ENCODE results near the gene SGF29.
"Not testable (repeated sequence)": the region's sequence is repeated elsewhere in the genome, so short reads cannot be mapped to it uniquely, and the experiment has no call there.

Gene SGF29

DNA sequence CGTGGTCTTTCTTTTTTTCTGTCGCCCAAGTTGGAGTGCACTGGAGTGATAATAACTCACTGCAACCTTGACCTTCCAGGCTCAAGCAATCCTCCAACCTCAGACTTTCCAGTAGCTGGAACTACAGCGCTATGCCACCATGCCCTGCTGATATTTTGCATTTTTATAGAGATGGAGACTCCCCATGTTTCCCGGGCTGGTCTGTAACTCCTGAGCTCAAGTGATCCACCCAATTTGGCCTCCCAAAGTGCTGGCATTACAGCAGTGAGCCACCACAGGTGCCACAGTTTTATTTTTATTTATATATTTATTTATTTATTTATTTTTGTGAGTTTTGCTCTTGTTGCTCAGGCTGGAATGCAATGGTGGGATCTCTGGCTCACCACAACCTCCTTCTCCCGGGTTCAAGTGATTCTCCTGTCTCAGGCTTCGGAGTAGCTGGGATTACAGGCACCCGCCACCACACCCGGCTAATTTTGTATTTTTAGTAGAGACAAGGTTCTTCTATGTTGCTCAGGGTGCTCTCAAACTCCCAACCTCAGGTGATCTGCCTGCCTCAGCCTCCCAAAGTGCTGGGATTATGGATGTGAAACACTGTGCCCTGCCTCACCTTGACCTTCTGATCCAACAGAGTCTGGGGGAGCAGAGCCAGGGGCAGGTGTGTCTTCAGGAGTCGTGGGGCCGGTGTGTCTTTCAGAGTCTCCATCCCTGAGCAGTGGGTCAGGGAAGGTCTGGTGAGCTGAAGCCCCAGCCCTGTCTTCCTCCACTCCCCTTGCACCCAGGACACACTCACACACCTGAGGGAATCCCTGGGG is 54.2 kb downstream of the SGF29 start:
- H3K9me3 Mint-ChIP-seq, H3K27me3 Mint-ChIP-seq, H3K36me3 Mint-ChIP-seq, H3K4me3 Mint-ChIP-seq, H3K27ac Mint-ChIP-seq: not testable (repeated sequence)
- peaks cover 11% of the 10 kb centered on the region for H3K4me1 Mint-ChIP-seq

GRCh38 chr16:28608496-28608808 is 54.7 kb downstream of the SGF29 start:
- H3K27ac Mint-ChIP-seq, H3K27me3 Mint-ChIP-seq, H3K36me3 Mint-ChIP-seq, H3K9me3 Mint-ChIP-seq, H3K4me3 Mint-ChIP-seq: not testable (repeated sequence)
- peaks cover 11% of the 10 kb centered on the region for H3K4me1 Mint-ChIP-seq

- not testable (repeated sequence) for H3K9me3 Mint-ChIP-seq, H3K27me3 Mint-ChIP-seq, H3K36me3 Mint-ChIP-seq, H3K27ac Mint-ChIP-seq, H3K4me3 Mint-ChIP-seq
- H3K4me1 Mint-ChIP-seq = peaks cover 11% of the 10 kb centered on the region
Observed at GRCh38 chr16:28608867-28609596, 55.3 kb downstream of the SGF29 start.

DNA sequence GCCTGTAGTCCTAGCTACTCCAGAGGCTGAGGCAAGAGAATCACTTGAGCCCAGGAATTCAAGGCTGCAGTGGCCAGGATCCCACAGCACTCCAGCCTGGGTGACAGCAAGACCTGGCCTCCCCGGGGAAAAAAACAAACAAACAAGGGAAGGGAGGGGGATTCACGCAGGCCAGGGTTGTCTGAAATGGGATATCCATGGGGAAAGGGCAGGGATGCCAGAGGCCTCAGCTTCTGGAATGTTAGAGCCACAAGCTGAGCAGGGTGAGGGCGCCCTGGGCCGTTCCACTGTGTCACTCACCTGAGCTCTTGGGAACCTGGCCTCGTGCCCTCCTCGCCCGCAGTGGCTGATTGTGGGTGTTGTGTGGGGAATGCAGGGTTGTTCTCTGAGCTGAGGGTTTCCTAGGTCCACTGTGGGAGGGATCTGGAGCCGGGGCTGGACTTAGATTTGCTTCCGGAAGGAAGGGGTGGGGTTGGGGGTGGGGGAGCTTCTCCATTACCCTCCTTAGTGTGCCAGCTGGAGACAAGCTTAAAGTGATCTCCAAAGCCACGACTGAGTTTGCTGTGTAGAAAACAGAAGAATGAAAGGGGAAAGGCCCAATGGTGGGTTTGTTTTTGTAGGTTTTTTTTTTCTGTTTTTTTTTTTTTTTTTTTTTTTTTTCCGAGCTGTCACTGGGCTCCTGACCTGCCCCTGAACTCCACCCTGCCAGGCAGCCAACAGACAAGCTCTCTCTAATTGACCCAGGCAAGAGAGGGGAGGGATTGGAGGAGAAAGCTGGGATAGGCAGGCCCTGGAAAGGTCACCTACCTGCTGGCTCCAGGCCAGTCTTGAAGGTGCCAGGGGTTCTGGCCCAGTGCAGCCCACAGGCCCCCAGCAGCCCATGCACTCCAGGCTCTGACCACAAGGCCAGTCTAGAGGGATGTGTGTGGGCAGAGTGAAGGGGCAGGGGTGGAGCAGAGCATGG is 56.2 kb downstream of the SGF29 start, which contains the start of gene SULT1A1:
Gene SULT1A1, minus strand, starts transcription at position 414 of the 964 bp plus-strand sequence. CDS start 1,189 bp downstream, outside the sequence.
- Mint-ChIP-seq H3K4me3 (no peak within 1 kb of the TSS), H3K27me3 (no peaks in the 10 kb centered on the region), H3K4me1 (peaks cover 11% of the 10 kb centered on the region), H3K36me3 (no peaks in the 10 kb centered on the region), H3K9me3 (no peaks in the 10 kb centered on the region), H3K27ac (no peak within 1 kb of the TSS)

DNA sequence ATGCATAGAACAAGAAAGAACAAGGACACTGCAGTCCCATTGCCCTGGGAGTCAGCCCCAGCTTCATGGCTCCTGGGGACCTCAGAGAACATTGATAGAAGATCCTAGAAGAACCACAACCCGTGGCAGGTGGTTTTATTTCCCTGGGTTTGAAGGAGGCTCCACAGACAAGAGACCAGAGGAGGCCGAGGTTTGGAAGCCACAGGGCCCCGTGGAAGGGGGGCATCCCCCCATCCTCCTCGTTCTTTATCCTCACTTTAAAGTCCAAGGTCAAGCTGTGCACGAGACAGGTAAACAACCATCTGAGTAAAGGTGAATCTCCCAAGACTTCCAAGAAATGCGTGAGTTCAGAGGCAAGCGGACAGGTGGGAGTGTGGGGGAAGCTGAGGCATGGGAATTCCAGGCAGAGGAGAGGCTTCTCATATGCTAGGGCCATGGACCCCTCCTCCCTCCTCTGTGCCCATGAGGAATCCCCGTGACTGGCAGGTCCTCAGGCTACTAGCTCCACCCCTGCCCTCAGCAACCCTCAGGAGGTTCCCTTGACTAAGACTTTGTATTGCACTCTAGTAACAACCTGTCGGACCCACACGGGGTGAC is 57.0 kb downstream of the SGF29 start:
- H3K9me3 Mint-ChIP-seq = no peaks in the 10 kb centered on the region
- no peaks in the 10 kb centered on the region for H3K27me3 Mint-ChIP-seq
- H3K4me1 Mint-ChIP-seq = peaks cover 11% of the 10 kb centered on the region
- no peak overlapping the region for H3K4me3 Mint-ChIP-seq
- peaks cover 2% of the 10 kb centered on the region for H3K36me3 Mint-ChIP-seq
- no peak overlapping the region for H3K27ac Mint-ChIP-seq

- H3K27me3 Mint-ChIP-seq, H3K4me3 Mint-ChIP-seq, H3K36me3 Mint-ChIP-seq, H3K27ac Mint-ChIP-seq, H3K9me3 Mint-ChIP-seq: not testable (repeated sequence)
- H3K4me1 Mint-ChIP-seq = peaks cover 11% of the 10 kb centered on the region
Observed at GRCh38 chr16:28612359-28613280, 58.9 kb downstream of the SGF29 start.

DNA sequence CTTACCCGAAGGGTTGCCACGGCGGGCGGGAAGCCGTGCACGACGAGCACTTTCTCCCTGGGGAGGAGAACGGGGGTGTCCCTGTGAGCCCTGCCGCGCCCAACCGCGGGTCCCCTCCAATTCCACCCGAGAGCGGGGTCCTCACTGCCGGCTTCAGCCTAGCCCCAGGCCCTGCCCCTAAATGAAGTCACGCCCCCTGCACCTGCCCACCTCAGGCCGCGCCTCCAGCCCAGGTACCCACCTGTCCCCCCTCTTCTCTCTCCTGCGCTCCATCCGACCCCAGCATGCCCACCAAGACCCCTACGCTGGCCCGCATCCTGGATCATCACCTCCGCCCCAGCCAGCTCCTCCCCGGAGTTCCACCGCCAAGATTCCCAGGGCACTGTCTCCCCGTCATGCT is 60.2 kb downstream of the SGF29 start:
- not testable (repeated sequence) for H3K27me3 Mint-ChIP-seq, H3K27ac Mint-ChIP-seq, H3K4me3 Mint-ChIP-seq, H3K9me3 Mint-ChIP-seq, H3K36me3 Mint-ChIP-seq
- H3K4me1 Mint-ChIP-seq = peaks cover 11% of the 10 kb centered on the region

GRCh38 chr16:28614561-28614960 is 60.8 kb downstream of the SGF29 start:
- H3K4me1 Mint-ChIP-seq = peaks cover 11% of the 10 kb centered on the region
- not testable (repeated sequence) for H3K27ac Mint-ChIP-seq, H3K4me3 Mint-ChIP-seq, H3K36me3 Mint-ChIP-seq, H3K27me3 Mint-ChIP-seq, H3K9me3 Mint-ChIP-seq

DNA sequence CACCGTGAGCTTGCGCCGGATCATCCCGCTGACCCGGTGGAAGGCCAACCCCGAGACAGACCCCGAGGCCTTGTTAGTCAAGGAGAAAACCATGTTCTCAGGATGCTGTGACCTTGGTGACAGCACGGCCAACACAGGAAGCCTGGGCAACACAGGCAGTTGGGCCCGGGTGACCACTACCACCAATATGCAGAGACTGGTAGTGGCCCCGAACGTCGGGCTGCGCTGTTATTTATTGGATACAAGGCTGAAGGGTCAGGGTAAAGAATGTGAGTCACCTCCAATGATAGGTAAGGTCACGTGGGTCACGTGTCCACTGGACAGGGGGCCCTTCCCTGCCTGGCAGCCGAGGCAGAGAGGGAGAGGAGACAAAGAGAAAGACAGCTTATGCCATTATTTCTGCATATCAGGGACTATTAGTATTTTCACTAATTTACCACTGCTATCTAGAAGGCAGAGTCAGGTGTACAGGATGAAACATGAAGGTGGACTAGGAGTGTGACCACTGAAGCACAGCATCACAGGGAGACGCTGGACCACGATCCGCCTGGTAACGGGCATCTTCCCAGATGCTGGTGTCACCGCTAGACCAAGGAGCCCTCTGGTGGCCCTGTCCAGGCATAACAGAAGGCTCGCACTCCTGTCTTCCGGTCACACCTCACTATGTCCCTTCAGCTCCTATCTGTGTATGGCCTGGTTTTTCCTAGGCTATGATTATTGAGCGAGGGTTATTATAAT is 61.9 kb downstream of the SGF29 start:
- not testable (repeated sequence) for H3K36me3 Mint-ChIP-seq, H3K4me3 Mint-ChIP-seq, H3K27me3 Mint-ChIP-seq, H3K9me3 Mint-ChIP-seq, H3K27ac Mint-ChIP-seq, H3K4me1 Mint-ChIP-seq

DNA sequence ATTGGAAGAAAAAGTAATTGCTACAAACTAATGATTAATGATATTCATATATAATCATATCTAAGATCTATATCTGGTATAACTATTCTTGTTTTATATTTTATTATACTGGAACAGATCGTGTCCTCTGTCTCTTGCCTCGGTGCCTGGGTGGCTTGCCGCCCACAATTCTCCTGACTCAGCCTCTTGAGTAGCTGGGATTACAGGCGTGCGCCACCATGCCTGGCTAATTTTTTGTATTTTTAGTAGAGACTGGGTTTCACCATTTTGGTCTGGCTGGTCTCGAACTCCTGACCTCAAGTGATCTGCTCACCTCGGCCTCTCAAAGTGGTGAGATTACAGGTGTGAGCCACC is 62.5 kb downstream of the SGF29 start:
- H3K27ac Mint-ChIP-seq, H3K4me1 Mint-ChIP-seq, H3K36me3 Mint-ChIP-seq, H3K9me3 Mint-ChIP-seq, H3K27me3 Mint-ChIP-seq, H3K4me3 Mint-ChIP-seq: not testable (repeated sequence)

- H3K27me3 Mint-ChIP-seq = no peaks in the 10 kb centered on the region
- H3K9me3 Mint-ChIP-seq = no peaks in the 10 kb centered on the region
- H3K4me1 Mint-ChIP-seq = peaks cover 3% of the 10 kb centered on the region
- H3K36me3 Mint-ChIP-seq = peaks cover 5% of the 10 kb centered on the region
- H3K4me3 Mint-ChIP-seq = no peak overlapping the region
- H3K27ac Mint-ChIP-seq = peak overlapping the region; percentile 12
Observed at GRCh38 chr16:28616636-28617035, 62.9 kb downstream of the SGF29 start.

DNA sequence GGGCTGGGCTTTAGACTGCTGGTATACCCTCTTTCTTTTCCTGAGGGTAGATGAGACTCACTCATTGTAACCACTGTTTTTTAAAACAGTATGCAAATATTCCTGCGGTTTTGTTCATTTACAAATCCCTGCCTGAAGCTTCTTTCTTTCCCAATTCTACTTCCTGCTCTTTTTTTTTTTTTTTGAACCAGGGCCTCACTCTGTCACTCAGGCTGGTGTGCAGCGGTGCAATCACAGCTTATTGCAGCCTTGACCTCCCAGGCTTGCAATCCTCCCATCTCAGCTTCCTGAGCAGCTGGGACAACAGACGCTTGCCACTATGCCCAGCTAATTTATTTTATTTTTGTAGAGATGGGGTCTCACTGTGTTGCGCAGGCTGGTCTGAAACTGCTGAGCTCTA is 64.2 kb downstream of the SGF29 start:
- peaks cover 5% of the 10 kb centered on the region for H3K36me3 Mint-ChIP-seq
- H3K9me3 Mint-ChIP-seq = no peaks in the 10 kb centered on the region
- peaks cover 10% of the 10 kb centered on the region for H3K4me1 Mint-ChIP-seq
- no peak overlapping the region for H3K4me3 Mint-ChIP-seq
- H3K27ac Mint-ChIP-seq = no peak overlapping the region
- no peaks in the 10 kb centered on the region for H3K27me3 Mint-ChIP-seq

- peaks cover 18% of the 10 kb centered on the region for H3K4me1 Mint-ChIP-seq
- H3K36me3 Mint-ChIP-seq, H3K27me3 Mint-ChIP-seq, H3K27ac Mint-ChIP-seq, H3K4me3 Mint-ChIP-seq, H3K9me3 Mint-ChIP-seq: not testable (repeated sequence)
Observed at GRCh38 chr16:28620316-28620715, 66.6 kb downstream of the SGF29 start.

GRCh38 chr16:28621481-28622155 is 67.9 kb downstream of the SGF29 start:
- peak overlapping the region; percentile 77 for H3K4me3 Mint-ChIP-seq
- peaks cover 18% of the 10 kb centered on the region for H3K4me1 Mint-ChIP-seq
- peaks cover 2% of the 10 kb centered on the region for H3K36me3 Mint-ChIP-seq
- peak overlapping the region; percentile 80 for H3K27ac Mint-ChIP-seq
- no peaks in the 10 kb centered on the region for H3K27me3 Mint-ChIP-seq
- H3K9me3 Mint-ChIP-seq = no peaks in the 10 kb centered on the region
